ENCODE results near the gene IFRD1. TPM values are rescaled to one million over a fixed set of nuclear protein-coding genes. Genes with fewer than 3 reads are reported as not detected.
A peak's percentile ranks its signal among the peaks of the same experiment; 100 is the strongest.

Gene IFRD1
- total RNA-seq, 2 experiments from 2014 or later = 45.3 to 46.4 TPM

DNA sequence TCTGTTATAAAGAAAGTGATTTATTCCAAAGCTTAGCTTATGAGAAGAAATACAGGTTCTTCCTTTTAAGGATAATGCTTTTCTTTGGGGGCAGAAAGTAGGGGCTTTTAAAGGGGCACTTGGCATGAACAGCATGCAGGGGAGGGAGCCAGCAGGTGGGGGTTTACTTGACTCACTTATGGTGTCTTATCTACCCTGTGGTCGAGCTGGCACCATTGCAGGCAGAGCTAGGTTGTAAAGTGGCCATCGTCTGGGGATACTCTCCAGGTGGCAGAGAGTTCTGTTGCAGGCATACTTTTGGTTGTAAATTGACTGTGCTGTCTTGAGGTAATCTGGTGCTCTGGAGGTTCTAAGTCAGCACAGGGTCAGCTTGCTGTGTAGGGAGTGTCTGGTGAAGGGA, 26.3 kb upstream of the IFRD1 start:
- peaks cover 20% of the 10 kb centered on the region for H3K4me1 Mint-ChIP-seq
- CTCF ChIA-PET = interaction anchor here (0.7 kb wide), 1 partner anchor 223 kb away, joined by 3 read pairs; no protein-coding TSS in a partner anchor
- no peaks in the 10 kb centered on the region for H3K36me3 Mint-ChIP-seq
- no peak overlapping the region for H3K27ac Mint-ChIP-seq
- no peaks in the 10 kb centered on the region for H3K27me3 Mint-ChIP-seq
- ATAC-seq (no peak), DNase-seq (no peak)
- no peaks in the 10 kb centered on the region for H3K9me3 Mint-ChIP-seq (ENCODE audit: low read depth)
- no peak overlapping the region for H3K4me3 Mint-ChIP-seq

DNA sequence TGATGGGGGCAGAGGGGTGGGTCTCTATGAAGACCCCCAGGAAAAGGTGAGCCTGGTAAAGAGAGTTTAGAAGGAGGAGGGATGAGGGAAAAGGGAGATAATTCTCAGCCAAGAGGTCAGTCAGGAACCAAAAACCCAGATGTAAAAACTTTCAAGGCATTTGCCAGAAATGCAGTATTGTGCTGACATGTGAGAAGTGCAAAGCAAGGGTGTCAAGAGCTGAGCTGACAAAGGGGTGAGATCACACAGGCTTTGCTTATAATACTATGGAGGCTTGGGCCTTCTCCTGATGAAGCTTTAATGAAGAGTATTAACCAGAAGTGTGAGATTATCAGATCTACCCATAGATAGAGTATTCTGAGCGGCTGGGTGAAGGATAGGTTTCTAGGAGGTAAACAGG, 22.3 kb upstream of the IFRD1 start:
- CTCF ChIA-PET = interaction anchor here (1.7 kb wide), 1 partner anchor 20 kb away, joined by 6 read pairs; no protein-coding TSS in a partner anchor
- no peak overlapping the region for H3K27ac Mint-ChIP-seq
- no peaks in the 10 kb centered on the region for H3K9me3 Mint-ChIP-seq (ENCODE audit: low read depth)
- ATAC-seq (no peak), DNase-seq (no peak)
- no peaks in the 10 kb centered on the region for H3K36me3 Mint-ChIP-seq
- H3K4me1 Mint-ChIP-seq = peaks cover 6% of the 10 kb centered on the region
- H3K4me3 Mint-ChIP-seq = no peak overlapping the region
- peaks cover 2% of the 10 kb centered on the region for H3K27me3 Mint-ChIP-seq

DNA sequence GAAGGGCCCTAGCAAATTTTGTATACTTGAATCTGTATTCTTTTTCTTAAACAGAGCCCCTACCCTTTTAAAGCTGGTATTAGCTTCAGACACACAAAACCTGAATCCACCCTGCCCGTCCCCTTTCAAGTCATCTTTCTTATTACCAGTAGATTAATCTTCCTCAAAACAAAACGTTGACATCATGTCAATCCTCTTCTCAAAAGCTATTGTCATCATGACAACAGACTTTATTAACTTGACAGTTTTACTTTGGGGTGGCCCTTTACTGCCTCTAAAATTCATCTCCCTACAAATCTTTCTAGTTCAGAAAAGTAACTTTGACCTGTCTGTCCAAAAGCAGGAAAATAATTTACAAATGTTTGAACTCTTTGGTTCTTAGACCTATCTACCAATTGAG, 21.5 kb upstream of the IFRD1 start:
- ATAC-seq = no peak
- no peak overlapping the region for H3K4me3 Mint-ChIP-seq
- no peak for DNase-seq
- peaks cover 2% of the 10 kb centered on the region for H3K27me3 Mint-ChIP-seq
- H3K27ac Mint-ChIP-seq = no peak overlapping the region
- no peaks in the 10 kb centered on the region for H3K9me3 Mint-ChIP-seq (ENCODE audit: low read depth)
- CTCF ChIA-PET = interaction anchor here (1.7 kb wide), 1 partner anchor 21 kb away, joined by 6 read pairs; no protein-coding TSS in a partner anchor
- H3K36me3 Mint-ChIP-seq = no peaks in the 10 kb centered on the region
- no peaks in the 10 kb centered on the region for H3K4me1 Mint-ChIP-seq

DNA sequence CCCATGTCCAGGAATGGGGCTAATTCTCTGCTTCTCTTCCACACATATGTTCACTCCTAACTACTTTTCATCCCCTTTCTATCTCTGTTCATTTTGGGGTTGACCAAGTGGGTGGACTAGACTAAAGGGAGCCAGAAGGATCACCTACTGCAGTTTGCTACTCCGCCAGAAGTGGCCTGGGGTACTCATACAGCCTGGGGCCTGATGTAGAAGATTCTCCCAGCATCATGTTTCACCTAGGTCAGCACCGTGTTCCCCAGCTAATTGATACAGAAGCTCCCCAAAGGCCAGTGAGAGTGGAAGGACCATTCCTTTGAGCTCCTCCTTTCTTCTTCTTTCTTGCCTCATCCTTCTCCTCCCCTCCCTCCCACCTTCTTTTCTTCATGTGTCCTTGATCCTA, 19.6 kb upstream of the IFRD1 start:
- ATAC-seq = no peak
- Mint-ChIP-seq H3K36me3 (no peaks in the 10 kb centered on the region), H3K27ac (no peak overlapping the region), H3K4me3 (no peak overlapping the region), H3K27me3 (peaks cover 2% of the 10 kb centered on the region), H3K9me3 (ENCODE audit: low read depth) (no peaks in the 10 kb centered on the region), H3K4me1 (no peaks in the 10 kb centered on the region)
- DNase-seq = no peak
- CTCF ChIA-PET = interaction anchor here (0.8 kb wide), 1 partner anchor 9 kb away, joined by 3 read pairs; no protein-coding TSS in a partner anchor

DNA sequence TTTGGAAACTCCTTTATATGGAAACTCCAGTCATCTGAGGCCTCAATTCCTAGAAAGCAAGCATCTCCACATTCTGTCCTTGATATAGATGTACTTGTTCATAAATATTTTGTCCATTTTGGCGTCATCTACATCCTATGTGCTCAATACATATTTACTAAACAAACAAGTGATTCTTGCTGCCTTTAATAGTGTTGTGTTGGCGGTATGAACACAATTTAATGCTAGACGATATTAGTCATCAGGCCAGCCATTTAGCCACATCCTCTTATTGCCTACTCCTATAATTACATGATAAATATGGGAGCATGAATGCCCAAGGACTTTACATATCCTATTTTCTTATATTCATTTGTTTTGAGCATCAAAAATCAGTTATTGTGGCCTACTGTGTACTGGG, 18.5 kb upstream of the IFRD1 start:
- DNase-seq (no peak), ATAC-seq (no peak)
- no peak overlapping the region for H3K4me3 Mint-ChIP-seq
- CTCF ChIA-PET = no interaction called here
- peaks cover 2% of the 10 kb centered on the region for H3K27me3 Mint-ChIP-seq
- no peaks in the 10 kb centered on the region for H3K4me1 Mint-ChIP-seq
- no peak overlapping the region for H3K27ac Mint-ChIP-seq
- H3K9me3 Mint-ChIP-seq (ENCODE audit: low read depth) = no peaks in the 10 kb centered on the region
- H3K36me3 Mint-ChIP-seq = no peaks in the 10 kb centered on the region

DNA sequence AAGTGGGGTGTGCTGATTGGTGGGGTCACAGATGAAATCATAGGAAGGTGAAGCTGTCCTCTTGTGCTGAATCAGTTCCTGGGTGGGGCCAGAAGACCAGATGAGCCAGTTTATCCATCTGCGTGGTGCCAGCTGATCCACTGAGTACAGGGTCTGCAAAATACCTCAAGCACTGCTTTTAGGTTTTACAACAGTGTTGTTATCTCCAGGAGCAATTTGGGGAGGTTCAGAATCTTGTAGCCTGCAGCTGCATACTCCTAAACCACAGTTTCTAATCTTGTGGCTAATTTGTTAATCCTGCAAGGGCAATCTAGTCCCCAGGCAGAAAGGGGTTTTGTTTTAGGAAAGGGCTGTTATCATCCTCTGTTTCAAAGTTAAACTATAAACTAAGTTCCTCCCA, 17.0 kb upstream of the IFRD1 start:
- Mint-ChIP-seq H3K36me3 (no peaks in the 10 kb centered on the region), H3K27ac (no peak overlapping the region), H3K9me3 (ENCODE audit: low read depth) (no peaks in the 10 kb centered on the region), H3K4me3 (no peak overlapping the region), H3K4me1 (no peaks in the 10 kb centered on the region), H3K27me3 (peaks cover 6% of the 10 kb centered on the region)
- no peak for ATAC-seq
- DNase-seq = no peak
- CTCF ChIA-PET = no interaction called here

DNA sequence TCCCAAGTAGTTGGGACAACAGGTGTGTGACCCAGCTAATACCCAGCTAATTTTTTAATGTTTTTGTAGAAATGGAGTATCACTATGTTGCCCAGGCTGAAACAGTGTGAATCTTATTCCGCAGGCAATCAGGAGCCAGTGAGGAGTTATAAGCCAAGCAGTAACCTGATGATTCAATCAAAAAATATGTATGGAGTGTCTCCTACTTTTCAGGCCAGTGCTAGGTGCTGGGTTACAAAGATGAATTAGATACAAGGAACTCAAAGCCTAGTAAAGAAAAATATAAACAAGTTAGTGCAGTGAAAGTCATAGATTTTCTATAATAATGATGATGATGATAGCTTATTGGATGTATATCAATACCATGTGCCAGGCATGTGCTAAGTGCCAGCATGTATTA, 13.2 kb upstream of the IFRD1 start:
- DNase-seq = no peak
- CTCF ChIA-PET = no interaction called here
- Mint-ChIP-seq H3K4me1 (no peaks in the 10 kb centered on the region), H3K27ac (no peak overlapping the region), H3K9me3 (ENCODE audit: low read depth) (no peaks in the 10 kb centered on the region), H3K4me3 (no peak overlapping the region), H3K27me3 (peaks cover 13% of the 10 kb centered on the region), H3K36me3 (no peaks in the 10 kb centered on the region)
- no peak for ATAC-seq

DNA sequence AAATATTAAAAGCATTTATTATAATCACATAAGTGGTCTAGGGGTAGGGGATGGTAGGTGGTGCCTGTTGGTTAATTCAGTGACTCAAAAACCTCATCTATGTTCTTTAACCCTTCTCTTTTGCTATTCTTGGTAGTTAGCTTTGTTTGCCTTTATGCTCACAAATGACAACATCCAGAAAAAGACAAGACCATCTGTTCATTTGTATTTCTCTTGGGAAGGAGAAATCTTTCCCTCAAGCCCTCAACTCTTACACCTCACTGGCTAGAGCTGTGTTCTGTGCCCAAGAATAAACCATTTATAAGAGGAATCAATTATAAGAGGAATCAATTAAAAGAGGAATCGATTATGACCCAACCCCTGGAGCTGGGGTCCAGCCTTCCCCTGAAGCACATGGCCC, 10.8 kb upstream of the IFRD1 start:
- no peak overlapping the region for H3K27ac Mint-ChIP-seq
- H3K36me3 Mint-ChIP-seq = no peaks in the 10 kb centered on the region
- H3K4me1 Mint-ChIP-seq = peaks cover 3% of the 10 kb centered on the region
- peaks cover 13% of the 10 kb centered on the region for H3K27me3 Mint-ChIP-seq
- H3K4me3 Mint-ChIP-seq = no peak overlapping the region
- DNase-seq = no peak
- no peak for ATAC-seq
- CTCF ChIA-PET = no interaction called here
- no peaks in the 10 kb centered on the region for H3K9me3 Mint-ChIP-seq (ENCODE audit: low read depth)

DNA sequence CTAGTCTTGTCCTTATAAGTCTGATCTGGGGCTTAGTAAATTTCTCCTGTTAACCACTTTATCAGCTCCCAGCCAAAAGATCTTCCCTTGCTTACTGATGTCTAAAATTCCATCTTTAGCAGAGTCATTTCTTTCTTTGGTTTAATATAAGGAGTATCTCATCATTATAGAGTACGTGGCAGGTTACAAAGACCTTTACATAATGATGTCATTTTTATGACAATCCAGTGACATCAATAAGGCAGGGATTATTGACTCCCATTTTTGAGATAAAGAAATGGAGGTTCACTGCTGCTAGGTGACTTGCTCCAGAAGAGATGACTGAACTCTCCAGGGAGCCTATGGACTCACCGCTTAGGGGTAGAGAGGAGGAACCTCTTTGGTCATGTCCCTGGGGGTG, 8.1 kb upstream of the IFRD1 start:
- CTCF ChIA-PET = no interaction called here
- Mint-ChIP-seq H3K27ac (no peak overlapping the region), H3K27me3 (peaks cover 13% of the 10 kb centered on the region), H3K36me3 (no peaks in the 10 kb centered on the region), H3K9me3 (ENCODE audit: low read depth) (no peaks in the 10 kb centered on the region), H3K4me3 (no peak overlapping the region), H3K4me1 (peaks cover 3% of the 10 kb centered on the region)
- DNase-seq (no peak), ATAC-seq (no peak)

DNA sequence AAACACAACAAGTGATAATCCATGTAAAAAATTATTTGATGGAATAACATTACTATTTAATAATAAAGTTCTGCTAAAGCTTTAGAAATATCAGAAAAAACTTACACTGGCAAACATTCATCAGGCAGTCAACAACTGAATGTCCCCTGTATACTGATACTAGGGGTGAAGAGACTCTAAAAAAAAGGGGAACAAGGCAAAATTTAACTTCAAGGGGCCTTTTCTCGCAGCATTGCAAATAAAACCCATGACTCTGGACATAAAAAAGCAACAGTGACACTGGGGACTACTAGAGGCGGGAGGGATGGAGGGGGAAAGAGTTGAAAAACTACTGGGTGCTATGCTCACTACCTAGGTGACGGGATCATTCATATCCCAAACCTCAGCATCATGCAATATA, 5.8 kb upstream of the IFRD1 start:
- CTCF ChIA-PET = no interaction called here
- no peak overlapping the region for H3K4me3 Mint-ChIP-seq
- no peak for DNase-seq
- no peak for ATAC-seq
- H3K4me1 Mint-ChIP-seq = peaks cover 13% of the 10 kb centered on the region
- H3K27ac Mint-ChIP-seq = no peak overlapping the region
- H3K36me3 Mint-ChIP-seq = no peaks in the 10 kb centered on the region
- H3K27me3 Mint-ChIP-seq = peaks cover 4% of the 10 kb centered on the region
- no peaks in the 10 kb centered on the region for H3K9me3 Mint-ChIP-seq (ENCODE audit: low read depth)

DNA sequence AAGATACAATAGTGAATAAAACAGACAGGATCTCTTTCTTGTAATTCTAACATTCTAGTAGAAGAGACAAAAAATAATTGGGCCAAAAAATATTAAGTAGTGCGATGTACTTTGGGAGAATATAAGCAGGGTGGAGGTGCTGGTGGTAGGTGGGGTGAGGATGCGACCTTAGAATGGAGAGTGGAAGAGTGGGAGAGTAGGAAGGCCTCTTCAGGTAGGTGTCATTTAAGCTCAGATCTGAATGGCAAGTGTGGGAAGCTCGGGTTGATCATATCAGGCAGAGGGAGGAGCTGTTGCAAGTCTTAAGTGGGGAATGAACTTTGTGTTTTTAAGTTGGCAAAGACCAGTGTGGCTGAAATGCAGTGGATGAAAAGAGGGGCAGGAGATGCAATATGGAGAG, 3.8 kb upstream of the IFRD1 start:
- DNase-seq (no peak), ATAC-seq (no peak)
- H3K27me3 Mint-ChIP-seq = no peaks in the 10 kb centered on the region
- peaks cover 17% of the 10 kb centered on the region for H3K4me1 Mint-ChIP-seq
- no peaks in the 10 kb centered on the region for H3K36me3 Mint-ChIP-seq
- no peak overlapping the region for H3K4me3 Mint-ChIP-seq
- H3K9me3 Mint-ChIP-seq (ENCODE audit: low read depth) = no peaks in the 10 kb centered on the region
- CTCF ChIA-PET = no interaction called here
- no peak overlapping the region for H3K27ac Mint-ChIP-seq

DNA sequence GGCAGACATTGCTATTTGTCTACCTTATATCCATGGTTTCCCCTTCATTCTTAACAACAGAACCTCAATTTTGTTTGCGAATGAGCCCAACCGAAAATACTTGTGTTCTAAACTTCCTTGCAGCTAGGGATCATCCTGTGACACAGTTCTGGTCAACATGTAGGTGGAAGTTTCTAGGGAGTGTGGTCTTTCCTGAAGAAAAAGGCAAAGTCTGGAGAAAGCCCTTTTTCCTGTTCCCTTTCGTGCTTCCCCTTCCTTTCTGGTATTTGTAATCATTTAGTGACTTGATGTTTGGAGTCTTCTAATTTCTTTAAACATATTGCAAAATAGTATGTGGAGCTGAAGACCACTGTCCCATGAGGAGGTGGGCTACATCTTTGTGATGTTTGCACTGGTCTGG, 2.9 kb upstream of the IFRD1 start:
- no peaks in the 10 kb centered on the region for H3K9me3 Mint-ChIP-seq (ENCODE audit: low read depth)
- H3K27me3 Mint-ChIP-seq = no peaks in the 10 kb centered on the region
- H3K27ac Mint-ChIP-seq = no peak overlapping the region
- no peak overlapping the region for H3K4me3 Mint-ChIP-seq
- no peaks in the 10 kb centered on the region for H3K36me3 Mint-ChIP-seq
- H3K4me1 Mint-ChIP-seq = peaks cover 25% of the 10 kb centered on the region
- ATAC-seq (no peak), DNase-seq (no peak)
- CTCF ChIA-PET = no interaction called here

DNA sequence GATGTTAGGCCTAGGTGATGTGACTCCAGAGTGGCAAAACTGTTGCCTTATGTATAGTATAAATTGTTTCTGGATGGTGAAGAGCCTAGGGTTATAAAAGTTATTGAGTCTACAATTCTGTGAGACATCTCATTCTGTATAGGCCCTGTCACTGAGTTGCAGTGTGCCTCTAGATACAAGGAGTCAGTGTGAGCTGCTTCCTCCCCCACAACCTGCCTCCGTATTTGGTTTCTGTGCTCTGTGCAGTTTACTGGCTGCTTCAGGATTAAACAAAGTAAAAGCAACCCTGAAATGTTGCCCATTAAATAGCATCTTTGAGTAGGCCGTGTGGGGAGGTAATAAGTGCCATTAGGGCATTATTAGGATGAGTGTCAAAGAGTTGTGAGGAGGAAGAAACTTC, 1.9 kb upstream of the IFRD1 start:
- ATAC-seq = no peak
- CTCF ChIA-PET = no interaction called here
- Mint-ChIP-seq H3K4me1 (peaks cover 33% of the 10 kb centered on the region), H3K36me3 (no peaks in the 10 kb centered on the region), H3K27me3 (no peaks in the 10 kb centered on the region), H3K4me3 (no peak overlapping the region), H3K27ac (no peak overlapping the region), H3K9me3 (ENCODE audit: low read depth) (no peaks in the 10 kb centered on the region)
- DNase-seq = no peak

DNA sequence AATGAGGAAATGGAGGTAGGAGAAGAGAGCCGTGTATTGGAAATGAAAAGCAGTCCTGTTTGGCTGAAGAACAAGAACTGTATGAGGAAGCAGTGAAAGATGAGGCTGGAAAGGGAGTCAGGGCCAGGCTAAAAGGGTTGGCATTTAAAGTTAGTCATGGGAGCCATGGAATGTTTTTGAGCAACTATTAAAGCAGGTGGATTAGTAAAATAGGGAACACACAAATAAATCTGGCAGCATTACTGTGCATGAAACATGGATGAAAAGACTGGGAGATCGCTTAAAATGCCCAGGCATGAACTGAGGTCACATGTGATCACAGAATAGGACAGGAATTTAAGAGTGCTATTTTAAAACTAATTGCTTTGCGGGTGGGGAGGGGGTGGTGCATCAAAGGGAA, 1.4 kb upstream of the IFRD1 start:
- H3K9me3 Mint-ChIP-seq (ENCODE audit: low read depth) = no peaks in the 10 kb centered on the region
- CTCF ChIA-PET = no interaction called here
- H3K36me3 Mint-ChIP-seq = no peaks in the 10 kb centered on the region
- H3K27ac Mint-ChIP-seq = peak overlapping the region; percentile 6
- peaks cover 37% of the 10 kb centered on the region for H3K4me1 Mint-ChIP-seq
- peak overlapping the region; percentile 95 for H3K4me3 Mint-ChIP-seq
- H3K27me3 Mint-ChIP-seq = no peaks in the 10 kb centered on the region
- ATAC-seq = no peak
- no peak for DNase-seq

DNA sequence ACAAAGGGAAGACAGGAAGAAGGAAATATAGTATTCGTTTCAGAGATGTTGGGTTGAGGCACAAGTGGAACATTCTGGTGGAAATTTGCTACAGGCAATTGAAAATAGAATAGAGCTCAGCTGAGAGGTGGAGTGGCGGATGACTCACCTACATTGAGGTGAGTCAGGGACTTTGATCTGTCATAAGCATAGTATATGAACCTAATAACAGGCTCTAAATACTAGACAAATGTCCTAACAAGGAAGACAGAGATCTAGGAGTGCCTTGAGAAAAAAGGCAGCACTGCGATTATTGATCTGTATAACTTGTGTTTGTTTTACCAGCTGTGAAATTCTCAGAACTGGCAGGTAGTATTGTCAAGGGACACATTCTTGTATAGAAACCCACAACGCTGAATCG, 907 bp upstream of the IFRD1 start:
- Mint-ChIP-seq H3K36me3 (no peaks in the 10 kb centered on the region), H3K4me1 (peaks cover 34% of the 10 kb centered on the region), H3K27me3 (no peaks in the 10 kb centered on the region), H3K4me3 (peak overlapping the region; percentile 95), H3K9me3 (ENCODE audit: low read depth) (no peaks in the 10 kb centered on the region), H3K27ac (peak overlapping the region; percentile 99)
- ATAC-seq = no peak
- peak; percentile 62 for DNase-seq
- CTCF ChIA-PET = interaction anchor here (2.3 kb wide), 1 partner anchor 47 kb away, joined by 5 read pairs; no protein-coding TSS in a partner anchor

Data from activated CD8-positive, alpha-beta memory T cell treated with anti-CD3 and anti-CD28 coated beads, Interleukin-2, amount 10 ng/mL, durations not matched to agents 7 days and 5 days (primary cell).